Subcutaneous adipose tissue (tissue), 4 donors: Measurements from ENCODE around the gene PSKH1. TPM values are rescaled to one million over a fixed set of nuclear protein-coding genes. Genes with fewer than 3 reads are reported as not detected.

ENCODE experiments used
- small RNA-seq: library from RNA; depleted of rRNA; stranded (forward); fragments of <200 nt; gene quantifications from one replicate; pipeline ENCODE3, GENCODE V24; 2016
- total RNA-seq, 4 donors: library from RNA; depleted of rRNA; stranded (reverse); fragments of >200 nt; gene quantifications; one replicate each; pipeline ENCODE4 v1.1.0, GENCODE V29; 2016
- TF ChIP-seq, protein P1 (sequence below): fragments of 450-650 bp; IDR thresholded peaks from one replicate; pipeline ENCODE4 v1.5.1; 2016; ENCODE audit warnings: low read depth, mild to moderate bottlenecking, control low read depth, antibody characterized with exemption, moderate library complexity

The PSKH1 gene
- total RNA-seq, 4 donors from 2014 or later: 7.0 to 28.4 (median 10.9) TPM

GRCh38 chr16:67977005-67977404 lies 84.0 kb downstream of the PSKH1 start:
- TF ChIP-seq, protein P1, sequence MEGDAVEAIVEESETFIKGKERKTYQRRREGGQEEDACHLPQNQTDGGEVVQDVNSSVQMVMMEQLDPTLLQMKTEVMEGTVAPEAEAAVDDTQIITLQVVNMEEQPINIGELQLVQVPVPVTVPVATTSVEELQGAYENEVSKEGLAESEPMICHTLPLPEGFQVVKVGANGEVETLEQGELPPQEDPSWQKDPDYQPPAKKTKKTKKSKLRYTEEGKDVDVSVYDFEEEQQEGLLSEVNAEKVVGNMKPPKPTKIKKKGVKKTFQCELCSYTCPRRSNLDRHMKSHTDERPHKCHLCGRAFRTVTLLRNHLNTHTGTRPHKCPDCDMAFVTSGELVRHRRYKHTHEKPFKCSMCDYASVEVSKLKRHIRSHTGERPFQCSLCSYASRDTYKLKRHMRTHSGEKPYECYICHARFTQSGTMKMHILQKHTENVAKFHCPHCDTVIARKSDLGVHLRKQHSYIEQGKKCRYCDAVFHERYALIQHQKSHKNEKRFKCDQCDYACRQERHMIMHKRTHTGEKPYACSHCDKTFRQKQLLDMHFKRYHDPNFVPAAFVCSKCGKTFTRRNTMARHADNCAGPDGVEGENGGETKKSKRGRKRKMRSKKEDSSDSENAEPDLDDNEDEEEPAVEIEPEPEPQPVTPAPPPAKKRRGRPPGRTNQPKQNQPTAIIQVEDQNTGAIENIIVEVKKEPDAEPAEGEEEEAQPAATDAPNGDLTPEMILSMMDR: no peak

DNA sequence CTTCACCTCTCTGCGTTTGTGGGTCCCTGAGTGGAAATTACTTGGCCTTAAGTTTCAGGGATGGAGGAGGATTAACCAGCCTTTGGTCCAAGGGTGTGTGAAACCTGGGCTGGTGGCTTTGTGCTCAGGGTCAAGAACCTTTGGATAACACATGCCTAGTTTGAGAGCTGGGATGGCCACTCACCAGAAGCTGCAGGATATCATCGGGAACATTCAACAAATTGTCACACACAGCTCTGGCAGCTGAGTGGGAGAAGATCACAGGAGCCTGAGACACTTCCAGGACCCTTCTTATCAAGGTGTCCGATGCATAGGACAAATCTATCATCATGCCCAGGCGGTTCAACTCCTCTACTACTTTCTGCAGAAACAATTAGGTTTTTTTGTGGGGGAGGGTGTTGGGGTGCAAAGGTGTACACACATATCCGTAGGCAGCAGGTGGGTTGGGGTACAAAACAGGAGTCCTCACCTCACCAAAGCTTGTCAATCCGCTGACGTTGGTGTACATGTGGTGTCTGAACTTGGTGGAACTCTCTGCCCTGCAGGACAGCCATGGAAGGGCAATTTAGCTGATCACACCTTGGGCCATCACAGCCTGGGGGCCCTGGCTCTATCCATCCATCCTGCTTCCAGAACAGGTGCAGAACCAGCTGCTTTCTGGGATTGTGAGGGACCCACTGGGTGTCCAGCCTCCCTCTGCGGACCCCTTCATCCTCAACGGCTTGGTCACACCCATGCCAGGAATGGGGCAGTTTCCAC lies 84.6 kb downstream of the PSKH1 start:
- TF ChIP-seq, protein P1: no peak

Small RNAs within 50 kb of the gene (small RNA-seq; reads per million reads assigned to genes)
- gene AC040162.2 (not detected), gene NRN1L (not detected)

Other genes with a start within 250 kb of the PSKH1 start
- gene CARMIL2, start 248.1 kb upstream of the PSKH1 start, total RNA-seq: 1 to 10 TPM in 1 of 4 donors, under 1 TPM in 2, not detected in 1; 0.38 to 2.0 (median 0.44) TPM
- 10 to 100 TPM in 3 of 4 donors, 1 to 10 TPM in 1; 8.0 to 19.2 (median 14.9) TPM for gene ACD, start 233.0 kb upstream of the PSKH1 start, total RNA-seq
- 1 to 10 TPM; 2.8 to 5.4 (median 4.8) TPM for gene PARD6A, start 232.3 kb upstream of the PSKH1 start, total RNA-seq
- gene ENKD1, start 226.5 kb upstream of the PSKH1 start, total RNA-seq: 10 to 100 TPM in 3 of 4 donors, 1 to 10 TPM in 1; 6.2 to 17.6 (median 16.0) TPM
- 10 to 100 TPM in 2 of 4 donors, 1 to 10 TPM in 1, under 1 TPM in 1; 0.98 to 14.5 (median 10.7) TPM for gene C16orf86, start 226.4 kb upstream of the PSKH1 start, total RNA-seq
- 10 to 100 TPM in 3 of 4 donors, 1 to 10 TPM in 1; 9.1 to 21.1 (median 13.6) TPM for gene GFOD2, start 173.9 kb upstream of the PSKH1 start, total RNA-seq
- gene RANBP10, start 86.7 kb upstream of the PSKH1 start, total RNA-seq: 10 to 100 TPM in 1 of 4 donors, 1 to 10 TPM in 3; 8.1 to 11.7 (median 9.3) TPM
- 1 to 10 TPM in 2 of 4 donors, under 1 TPM in 1, not detected in 1; 0.88 to 1.5 (median 1.0) TPM for gene TSNAXIP1, start 86.4 kb upstream of the PSKH1 start, total RNA-seq
- gene THAP11, start 50.9 kb upstream of the PSKH1 start, total RNA-seq: 10 to 100 TPM; 21.2 to 36.9 (median 34.0) TPM
- gene NUTF2, start 46.3 kb upstream of the PSKH1 start, total RNA-seq: 10 to 100 TPM; 56.5 to 98.2 (median 75.4) TPM
- gene CENPT, start 45.6 kb upstream of the PSKH1 start, total RNA-seq: 10 to 100 TPM; 22.8 to 48.0 (median 30.8) TPM
- gene EDC4, start 20.2 kb upstream of the PSKH1 start, total RNA-seq: 10 to 100 TPM; 21.0 to 47.5 (median 28.3) TPM
- 1 to 10 TPM in 3 of 4 donors, not detected in 1; 1.3 to 7.2 (median 2.5) TPM for gene NRN1L, start 8.4 kb upstream of the PSKH1 start, total RNA-seq
- gene CTRL, start 38.6 kb downstream of the PSKH1 start, total RNA-seq: 1 to 10 TPM in 1 of 4 donors, under 1 TPM in 2, not detected in 1; 0.85 to 4.1 (median 0.88) TPM
- 10 to 100 TPM; 10.3 to 45.8 (median 39.9) TPM for gene PSMB10, start 43.6 kb downstream of the PSKH1 start, total RNA-seq
- 10 to 100 TPM in 2 of 4 donors, 1 to 10 TPM in 2; 7.9 to 16.2 (median 10.5) TPM for gene LCAT, start 50.9 kb downstream of the PSKH1 start, total RNA-seq
- gene SLC12A4, start 75.4 kb downstream of the PSKH1 start, total RNA-seq: 10 to 100 TPM; 36.2 to 77.2 (median 36.9) TPM
- gene DPEP3, start 87.2 kb downstream of the PSKH1 start, total RNA-seq: under 1 TPM in 1 of 4 donors, not detected in 3; 0.22 TPM
- 10 to 100 TPM in 1 of 4 donors, 1 to 10 TPM in 2, under 1 TPM in 1; 0.98 to 28.7 (median 9.5) TPM for gene DPEP2, start 106.2 kb downstream of the PSKH1 start, total RNA-seq
- gene DPEP2NB, start 122.7 kb downstream of the PSKH1 start, total RNA-seq: not detected
- gene DDX28, start 130.0 kb downstream of the PSKH1 start, total RNA-seq: 1 to 10 TPM; 6.2 to 8.5 (median 7.2) TPM
- gene DUS2, start 130.0 kb downstream of the PSKH1 start, total RNA-seq: 10 to 100 TPM in 2 of 4 donors, 1 to 10 TPM in 2; 6.4 to 19.8 (median 9.8) TPM
- gene NFATC3, start 192.1 kb downstream of the PSKH1 start, total RNA-seq: 10 to 100 TPM; 39.9 to 47.6 (median 45.5) TPM